Activated CD4-positive, alpha-beta T cell treated with anti-CD3 and anti-CD28 coated beads for 1 hour (primary cell): ENCODE results near the gene DPP4.

Experiments used
- DNase-seq: peaks from one replicate; pipeline ENCODE4 v3.0.0-alpha.2; 2020

DPP4 gene

DNA sequence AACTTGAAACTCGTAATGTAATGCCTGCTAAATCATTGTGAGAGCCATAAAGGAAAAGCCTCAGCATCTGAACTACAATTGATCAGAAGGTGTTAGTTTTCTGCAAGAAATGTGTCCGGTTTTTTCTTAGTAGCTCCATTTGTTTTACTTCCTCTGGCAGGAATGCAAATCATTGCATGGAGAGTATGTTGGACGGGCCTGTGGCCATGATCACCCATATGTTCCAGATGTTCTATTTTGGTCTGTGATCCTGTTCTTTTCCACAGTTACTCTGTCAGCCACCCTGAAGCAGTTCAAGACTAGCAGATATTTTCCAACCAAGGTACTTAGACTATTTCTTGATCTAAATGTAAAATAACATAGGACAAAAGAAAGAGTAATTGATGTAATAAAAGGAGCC, 126.6 kb downstream of the DPP4 start:
- no peak for DNase-seq

DNA sequence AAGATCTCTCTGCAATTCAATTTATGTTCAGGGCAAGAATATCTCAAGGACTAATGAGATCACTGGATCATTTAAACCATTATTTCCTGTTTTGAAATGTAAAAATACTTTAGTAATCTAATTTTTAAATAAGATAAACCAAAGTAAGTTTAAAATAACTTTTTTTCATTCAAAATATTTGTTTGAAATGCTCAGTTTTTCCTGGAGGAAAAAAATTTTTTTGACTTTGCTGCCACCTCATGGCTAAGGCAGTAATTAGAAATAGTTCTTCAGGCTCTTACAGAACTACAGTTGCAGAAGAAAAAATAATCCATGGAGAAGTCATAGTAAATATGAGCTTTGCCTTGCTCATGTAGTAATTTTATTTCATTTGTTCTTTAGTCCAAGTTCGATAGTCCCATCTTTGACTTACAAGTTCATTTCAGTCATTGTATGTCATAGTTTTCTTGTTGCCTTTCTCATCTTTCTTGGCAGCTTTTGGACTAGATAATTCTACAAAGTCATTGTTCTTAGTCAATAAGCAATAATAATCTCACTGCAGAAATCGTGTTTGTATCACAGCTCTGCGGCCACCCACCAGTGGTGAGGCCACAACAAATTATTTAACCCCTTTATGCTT, 127.4 kb downstream of the DPP4 start:
- DNase-seq = no peak

DNA sequence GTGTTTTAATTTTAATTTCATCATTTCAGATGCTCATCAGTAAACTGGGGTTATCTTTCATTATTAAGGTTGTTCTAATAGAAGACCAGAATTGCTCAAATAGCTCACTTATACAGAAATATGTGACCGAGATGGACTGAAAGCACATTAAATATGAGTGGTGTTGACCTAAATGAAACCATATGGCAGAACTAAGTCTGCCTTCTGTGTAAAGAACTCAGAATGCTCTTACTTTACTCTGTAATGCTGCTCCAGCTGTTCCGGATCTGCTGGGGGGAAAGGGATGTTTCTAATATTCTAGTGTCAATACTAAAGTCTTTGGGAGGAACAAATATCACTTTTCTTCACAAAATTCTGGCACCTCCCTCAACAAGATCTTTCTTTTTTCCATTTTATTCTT, 131.0 kb downstream of the DPP4 start:
- DNase-seq = no peak
